OCI-LY3 (cell line): ENCODE data around the gene ADCY7.

Experiments
- EZH2phosphoT487 ChIP-seq: fragments of 200-600 bp; shearing (Covaris generic); IDR thresholded peaks from 2 replicates; pipeline ENCODE4 v1.6.1; 2018; ENCODE audit warnings: antibody characterized with exemption, mixed run types, low read depth
- TF ChIP-seq, protein P1 (sequence below): fragments of 200-600, 300-600 bp; sonication (generic); IDR thresholded peaks from 2 replicates; pipeline ENCODE4 v1.5.1; 2014; ENCODE audit warnings: antibody characterized with exemption, low read length, low read depth

DNA sequence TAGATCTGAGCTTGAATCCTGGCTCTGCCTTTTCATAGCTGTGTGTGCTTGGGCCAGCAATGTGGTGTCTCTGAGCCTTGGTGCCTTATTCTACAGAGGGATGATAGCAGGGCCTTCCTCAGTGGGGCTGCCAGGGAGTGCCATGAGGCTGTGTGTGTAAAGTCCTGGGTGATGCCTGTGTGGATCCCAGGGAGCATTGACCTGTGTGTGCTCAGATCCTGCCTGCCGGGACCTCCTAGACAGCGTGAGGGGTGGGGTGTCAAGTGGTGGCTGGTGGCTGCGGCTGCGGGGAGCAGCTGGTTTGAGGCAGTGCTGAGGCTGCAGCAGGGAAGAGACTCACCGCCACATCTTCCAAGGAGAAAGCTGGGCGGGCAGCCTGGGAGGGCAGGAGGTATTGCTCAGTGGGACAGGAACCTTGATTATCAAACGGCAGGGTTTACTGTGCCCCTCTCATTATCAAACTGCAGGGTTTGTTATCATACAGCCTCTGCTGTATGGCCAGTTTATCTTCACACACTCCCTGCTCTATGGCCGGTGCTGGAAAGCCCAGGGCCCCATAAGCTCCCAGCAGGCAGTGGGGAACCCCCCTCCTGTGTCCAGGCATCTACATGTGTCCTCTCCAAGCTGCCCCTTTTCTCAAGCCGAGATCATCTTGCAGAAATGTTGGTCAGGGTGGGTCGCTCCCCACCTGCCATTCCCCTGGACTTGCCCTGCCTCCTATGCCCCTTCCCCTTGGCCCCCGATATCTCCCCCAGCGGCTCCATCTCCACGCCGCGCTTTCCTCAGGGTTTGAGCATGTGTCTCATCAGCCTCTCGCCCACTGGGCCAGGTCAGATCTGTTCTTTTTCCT is 3.1 kb upstream of the ADCY7 start:
- TF ChIP-seq, protein P1, sequence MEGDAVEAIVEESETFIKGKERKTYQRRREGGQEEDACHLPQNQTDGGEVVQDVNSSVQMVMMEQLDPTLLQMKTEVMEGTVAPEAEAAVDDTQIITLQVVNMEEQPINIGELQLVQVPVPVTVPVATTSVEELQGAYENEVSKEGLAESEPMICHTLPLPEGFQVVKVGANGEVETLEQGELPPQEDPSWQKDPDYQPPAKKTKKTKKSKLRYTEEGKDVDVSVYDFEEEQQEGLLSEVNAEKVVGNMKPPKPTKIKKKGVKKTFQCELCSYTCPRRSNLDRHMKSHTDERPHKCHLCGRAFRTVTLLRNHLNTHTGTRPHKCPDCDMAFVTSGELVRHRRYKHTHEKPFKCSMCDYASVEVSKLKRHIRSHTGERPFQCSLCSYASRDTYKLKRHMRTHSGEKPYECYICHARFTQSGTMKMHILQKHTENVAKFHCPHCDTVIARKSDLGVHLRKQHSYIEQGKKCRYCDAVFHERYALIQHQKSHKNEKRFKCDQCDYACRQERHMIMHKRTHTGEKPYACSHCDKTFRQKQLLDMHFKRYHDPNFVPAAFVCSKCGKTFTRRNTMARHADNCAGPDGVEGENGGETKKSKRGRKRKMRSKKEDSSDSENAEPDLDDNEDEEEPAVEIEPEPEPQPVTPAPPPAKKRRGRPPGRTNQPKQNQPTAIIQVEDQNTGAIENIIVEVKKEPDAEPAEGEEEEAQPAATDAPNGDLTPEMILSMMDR = no peak
- TF ChIP-seq EZH2phosphoT487 = no peak
